Keratinocyte (primary cell): ENCODE measurements around the gene ZMIZ1.

Experiments
- EZH2 ChIP-seq: IDR thresholded peaks from one replicate; pipeline ENCODE4 v1.6.1; 2012; ENCODE audit warnings: inconsistent platforms, mild to moderate bottlenecking, low read length, moderate library complexity
- TF ChIP-seq, protein P1 (sequence below), 3 experiments: IDR thresholded peaks in 1 of 3; conservative IDR thresholded peaks in 1 of 3; optimal IDR thresholded peaks in 1 of 3; 2 replicates in 2 of 3; 3 replicates in 1 of 3; pipeline versions ENCODE3 to v1.5.1; 2011; ENCODE audit warnings: low read length in 3 of 3, mild to moderate bottlenecking in 3 of 3, moderate library complexity in 2 of 3, control low read depth in 1 of 3, inconsistent platforms in 1 of 3; ENCODE audit not compliant: insufficient read depth in 2 of 3; ENCODE audit errors: extremely low read depth in 1 of 3

DNA sequence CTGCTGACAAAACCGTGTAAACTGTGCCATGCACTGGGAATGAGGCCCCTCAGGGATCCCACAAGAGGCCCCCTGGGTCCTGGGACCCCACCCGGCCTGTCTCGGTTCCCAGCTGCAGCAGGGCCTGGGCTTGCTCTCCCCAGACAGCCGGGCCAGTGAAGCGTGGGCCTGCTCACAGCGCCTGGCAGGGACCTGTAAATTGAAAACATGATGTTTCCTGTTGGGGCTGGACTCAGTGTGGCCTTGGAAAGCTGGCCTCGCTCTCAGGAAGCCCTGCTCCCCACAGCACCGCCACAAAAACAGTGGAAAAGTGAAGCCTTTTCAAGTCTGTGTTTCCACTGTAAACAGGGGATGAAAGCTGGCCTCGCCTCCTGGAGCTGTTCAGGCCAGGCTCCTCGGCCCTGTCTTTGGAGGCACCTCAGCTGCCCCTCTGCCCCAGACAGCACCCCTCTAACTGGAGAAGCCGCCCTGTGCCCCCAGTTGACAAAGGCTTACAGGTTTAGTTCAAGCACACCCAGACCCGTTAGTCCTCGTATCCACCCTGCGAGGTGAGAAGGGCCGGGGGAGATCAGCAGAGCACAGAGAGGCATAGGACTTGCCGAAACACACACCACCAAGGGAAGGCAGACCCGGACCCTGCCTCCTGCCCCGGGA lies 108.3 kb downstream of the ZMIZ1 start:
- TF ChIP-seq, protein P1, sequence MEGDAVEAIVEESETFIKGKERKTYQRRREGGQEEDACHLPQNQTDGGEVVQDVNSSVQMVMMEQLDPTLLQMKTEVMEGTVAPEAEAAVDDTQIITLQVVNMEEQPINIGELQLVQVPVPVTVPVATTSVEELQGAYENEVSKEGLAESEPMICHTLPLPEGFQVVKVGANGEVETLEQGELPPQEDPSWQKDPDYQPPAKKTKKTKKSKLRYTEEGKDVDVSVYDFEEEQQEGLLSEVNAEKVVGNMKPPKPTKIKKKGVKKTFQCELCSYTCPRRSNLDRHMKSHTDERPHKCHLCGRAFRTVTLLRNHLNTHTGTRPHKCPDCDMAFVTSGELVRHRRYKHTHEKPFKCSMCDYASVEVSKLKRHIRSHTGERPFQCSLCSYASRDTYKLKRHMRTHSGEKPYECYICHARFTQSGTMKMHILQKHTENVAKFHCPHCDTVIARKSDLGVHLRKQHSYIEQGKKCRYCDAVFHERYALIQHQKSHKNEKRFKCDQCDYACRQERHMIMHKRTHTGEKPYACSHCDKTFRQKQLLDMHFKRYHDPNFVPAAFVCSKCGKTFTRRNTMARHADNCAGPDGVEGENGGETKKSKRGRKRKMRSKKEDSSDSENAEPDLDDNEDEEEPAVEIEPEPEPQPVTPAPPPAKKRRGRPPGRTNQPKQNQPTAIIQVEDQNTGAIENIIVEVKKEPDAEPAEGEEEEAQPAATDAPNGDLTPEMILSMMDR (optimal IDR thresholded peaks at IDR 0.05 in 1 of 3, IDR thresholded peaks at IDR 0.05 in 1 of 3, conservative IDR thresholded peaks at IDR 0.05 in 1 of 3; ENCODE audit: extremely low read depth in 1 of 3, insufficient read depth in 2 of 3, low read length in 3 of 3), result no peak
- no peak for TF ChIP-seq EZH2
